NB4 (cell line): Measurements from ENCODE around the gene KRT79.

Experiments used
- POLR2A ChIP-seq: IDR thresholded peaks from 2 replicates; pipeline ENCODE4 v1.6.1; 2011; ENCODE audit warnings: mild to moderate bottlenecking; ENCODE audit not compliant: insufficient read length; ENCODE audit errors: extremely low read depth
- TF ChIP-seq, protein P1 (sequence below): IDR thresholded peaks from one replicate; pipeline ENCODE4 v1.5.1; 2012; ENCODE audit warnings: low read depth, low read length

- TF ChIP-seq POLR2A = no peak
- TF ChIP-seq, protein P1, sequence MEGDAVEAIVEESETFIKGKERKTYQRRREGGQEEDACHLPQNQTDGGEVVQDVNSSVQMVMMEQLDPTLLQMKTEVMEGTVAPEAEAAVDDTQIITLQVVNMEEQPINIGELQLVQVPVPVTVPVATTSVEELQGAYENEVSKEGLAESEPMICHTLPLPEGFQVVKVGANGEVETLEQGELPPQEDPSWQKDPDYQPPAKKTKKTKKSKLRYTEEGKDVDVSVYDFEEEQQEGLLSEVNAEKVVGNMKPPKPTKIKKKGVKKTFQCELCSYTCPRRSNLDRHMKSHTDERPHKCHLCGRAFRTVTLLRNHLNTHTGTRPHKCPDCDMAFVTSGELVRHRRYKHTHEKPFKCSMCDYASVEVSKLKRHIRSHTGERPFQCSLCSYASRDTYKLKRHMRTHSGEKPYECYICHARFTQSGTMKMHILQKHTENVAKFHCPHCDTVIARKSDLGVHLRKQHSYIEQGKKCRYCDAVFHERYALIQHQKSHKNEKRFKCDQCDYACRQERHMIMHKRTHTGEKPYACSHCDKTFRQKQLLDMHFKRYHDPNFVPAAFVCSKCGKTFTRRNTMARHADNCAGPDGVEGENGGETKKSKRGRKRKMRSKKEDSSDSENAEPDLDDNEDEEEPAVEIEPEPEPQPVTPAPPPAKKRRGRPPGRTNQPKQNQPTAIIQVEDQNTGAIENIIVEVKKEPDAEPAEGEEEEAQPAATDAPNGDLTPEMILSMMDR = no peak
Observed at GRCh38 chr12:52856787-52857186, 22.7 kb upstream of the KRT79 start.
